Esophagus squamous epithelium (tissue), 5 donors: ENCODE measurements around the gene FBXO2. TPM values are rescaled to one million over a fixed set of nuclear protein-coding genes. Genes with fewer than 3 reads are reported as not detected.

Experiments used
- DNase-seq: peaks from one replicate; lab custom pipeline; 2025; lab: John Stamatoyannopoulos, UW
- H3K27ac ChIP-seq, 4 donors: fragments of 200-600 bp; sonication (generic); one replicate each; pipeline ENCODE4 v1.5.1; 2016 to 2019; ENCODE audit warnings: mild to moderate bottlenecking in 1 of 4
- H3K27me3 ChIP-seq, 4 donors: fragments of 200-600 bp; sonication (generic); 1 replicate in 3 of 4; 2 replicates in 1 of 4; pipeline versions ENCODE4 v1.5.1 to v1.6.0; 2017 to 2021; ENCODE audit warnings: antibody characterized with exemption in 1 of 4
- H3K36me3 ChIP-seq, 3 donors: fragments of 200-600 bp; sonication (generic); one replicate each; pipeline ENCODE4 v1.5.1; 2016 to 2019
- H3K4me1 ChIP-seq, 3 donors: fragments of 200-600 bp; sonication (generic); one replicate each; pipeline ENCODE4 v1.5.1; 2017 to 2019
- H3K4me3 ChIP-seq, 4 donors: fragments of 200-600 bp; sonication (generic); 1 replicate in 3 of 4; 2 replicates in 1 of 4; pipeline ENCODE4 v1.5.1; 2016 to 2019; ENCODE audit warnings: mild to moderate bottlenecking in 2 of 4, moderate library complexity in 1 of 4
- H3K9me3 ChIP-seq, 3 donors: fragments of 200-600 bp; sonication (generic); one replicate each; pipeline ENCODE4 v1.5.1; 2016 to 2019
- CTCF ChIP-seq, 6 experiments: fragments of 450-650 bp in 4 of 6; fragments of 200-600 bp in 2 of 6; sonication (generic) in 2 of 6; IDR thresholded peaks; one replicate each; pipeline ENCODE4 v1.5.1; 2016 to 2019; ENCODE audit warnings: antibody characterized with exemption in 6 of 6, mild to moderate bottlenecking in 4 of 6, moderate library complexity in 4 of 6
- POLR2A ChIP-seq, 4 donors: fragments of 450-650 bp; IDR thresholded peaks; one replicate each; pipeline ENCODE4 v1.6.1; 2017; ENCODE audit warnings: antibody characterized with exemption in 4 of 4, mild to moderate bottlenecking in 4 of 4, moderate library complexity in 3 of 4
- WGBS, 2 donors: methylation state at CpG; one replicate each; pipeline ENCODE4 v1.1.5; 2018; 5-methylcytosine and 5-hydroxymethylcytosine counted together
- intact Hi-C: fragments of 100-400 bp; cut with DNase I; formaldehyde crosslinking; loops from one replicate; pipeline ENCODE4 v1.15.0; 2022
- total RNA-seq, 4 donors: library from RNA; depleted of rRNA; stranded (reverse); fragments of >200 nt; gene quantifications; one replicate each; pipeline ENCODE4 v1.1.0, GENCODE V29; 2016
- donor health status: DM: yes; HTN: yes; CAD: no.

FBXO2 gene
- total RNA-seq, 4 donors from 2014 or later: 2.6 to 13.6 (median 8.0) TPM

GRCh38 chr1:11658542-11658941 lies 4.3 kb upstream of the FBXO2 start:
- intact Hi-C loops: no loop called here

GRCh38 chr1:11657654-11658053 lies 3.4 kb upstream of the FBXO2 start:
- no peaks in the 10 kb centered on the region for H3K27me3 ChIP-seq
- peaks cover 9 to 29% (median 12%) of the 10 kb centered on the region in 3 donors for H3K4me1 ChIP-seq
- intact Hi-C loops: no loop called here
- 75 to 77% methylated on average over 6 of the region's 6 CpGs for WGBS, 2 donors
- H3K27ac ChIP-seq: no peak overlapping the region
- H3K9me3 ChIP-seq: no peaks in the 10 kb centered on the region
- peaks cover 3 to 60% (median 7%) of the 10 kb centered on the region in 3 donors for H3K36me3 ChIP-seq
- H3K4me3 ChIP-seq: no peak overlapping the region
- DNase-seq: no peak
- no peak for TF ChIP-seq POLR2A (IDR thresholded peaks at IDR 0.05)
- no peak for TF ChIP-seq CTCF (IDR thresholded peaks at IDR 0.05)

More at GRCh38 chr1:11658542-11658941, 4.3 kb upstream of the FBXO2 start:
- Histone ChIP-seq H3K4me3 (no peak overlapping the region), H3K27me3 (no peaks in the 10 kb centered on the region), H3K27ac (no peak overlapping the region), H3K36me3 (peaks cover 3 to 61% (median 7%) of the 10 kb centered on the region in 3 donors), H3K4me1 (peaks cover 9 to 25% (median 12%) of the 10 kb centered on the region in 3 donors), H3K9me3 (no peaks in the 10 kb centered on the region)
- no peak for DNase-seq
- WGBS, 2 donors: 88 to 93% methylated on average over 4 to 6 of the region's 23 CpGs
- TF ChIP-seq POLR2A (IDR thresholded peaks at IDR 0.05) (no peak), CTCF (IDR thresholded peaks at IDR 0.05) (no peak)

- H3K4me3 ChIP-seq: peak overlapping the region; percentile 53 to 85 (median 78)
- H3K4me1 ChIP-seq: peaks cover 9 to 39% (median 12%) of the 10 kb centered on the region in 3 donors
- no peak for DNase-seq
- peaks cover 0 to 10% (median 0%) of the 10 kb centered on the region in 4 donors for H3K27me3 ChIP-seq
- peak overlapping the region; percentile 76 to 80 (median 79) for H3K27ac ChIP-seq
- no peaks in the 10 kb centered on the region for H3K9me3 ChIP-seq
- TF ChIP-seq POLR2A (IDR thresholded peaks at IDR 0.05) (no peak), CTCF (IDR thresholded peaks at IDR 0.05) (no peak)
- WGBS, 2 donors: 0 to 30% methylated on average over 3 to 4 of the region's 45 CpGs
- H3K36me3 ChIP-seq: peaks cover 0 to 36% (median 7%) of the 10 kb centered on the region in 3 donors
- intact Hi-C loops: loop anchor here (5.0 kb wide), 1 partner anchor 67 kb away; no protein-coding TSS in a partner anchor
Measured at GRCh38 chr1:11654939-11655808, 945 bp upstream of the FBXO2 start.

GRCh38 chr1:11653861-11654136 lies 430 bp downstream of the FBXO2 start:
- Histone ChIP-seq H3K27ac (peak overlapping the region; percentile 78 to 80 (median 80)), H3K4me1 (peaks cover 12 to 53% (median 20%) of the 10 kb centered on the region in 3 donors), H3K4me3 (peak overlapping the region; percentile 53 to 85 (median 78)), H3K9me3 (no peaks in the 10 kb centered on the region), H3K27me3 (peaks cover 0 to 24% (median 0%) of the 10 kb centered on the region in 4 donors), H3K36me3 (peaks cover 0 to 22% (median 7%) of the 10 kb centered on the region in 3 donors)
- DNase-seq: no peak
- intact Hi-C loops: loop anchor here (5.0 kb wide), 1 partner anchor 69 kb away; no protein-coding TSS in a partner anchor
- no peak for TF ChIP-seq POLR2A (IDR thresholded peaks at IDR 0.05)
- TF ChIP-seq CTCF (IDR thresholded peaks at IDR 0.05): no peak
- 29 to 57% methylated on average over 4 to 5 of the region's 7 CpGs for WGBS, 2 donors
